Stimulated activated naive CD4-positive, alpha-beta T cell treated with Interleukin-2 at 50 U/mL for 16 hours (primary cell): ENCODE measurements around the gene SASH1.

Experiments
- DNase-seq: peaks from one replicate; lab custom pipeline; 2025; lab: John Stamatoyannopoulos, UW

SASH1 gene

GRCh38 chr6:148457843-148458159, 115.2 kb downstream of the SASH1 start:
- no peak for DNase-seq

GRCh38 chr6:148459238-148459637, 116.6 kb downstream of the SASH1 start:
- DNase-seq = no peak

- no peak for DNase-seq
Observed at GRCh38 chr6:148460876-148461646, 118.4 kb downstream of the SASH1 start.

GRCh38 chr6:148461986-148462577, 119.4 kb downstream of the SASH1 start:
- DNase-seq = no peak

GRCh38 chr6:148463671-148464070, 121.0 kb downstream of the SASH1 start:
- DNase-seq = no peak

GRCh38 chr6:148464319-148465010, 121.8 kb downstream of the SASH1 start:
- DNase-seq = peak; percentile 27

- DNase-seq = no peak
Observed at GRCh38 chr6:148465011-148465335, 122.3 kb downstream of the SASH1 start.

GRCh38 chr6:148465670-148466069, 123.0 kb downstream of the SASH1 start:
- no peak for DNase-seq

- no peak for DNase-seq
Observed at GRCh38 chr6:148466158-148466557, 123.5 kb downstream of the SASH1 start.

- no peak for DNase-seq
Observed at GRCh38 chr6:148467926-148468325, 125.3 kb downstream of the SASH1 start.

- no peak for DNase-seq
Observed at GRCh38 chr6:148470156-148470555, 127.5 kb downstream of the SASH1 start.

GRCh38 chr6:148470606-148471465, 128.2 kb downstream of the SASH1 start:
- DNase-seq = no peak

- no peak for DNase-seq
Observed at GRCh38 chr6:148471624-148472159, 129.1 kb downstream of the SASH1 start.

- no peak for DNase-seq
Observed at GRCh38 chr6:148472171-148473105, 129.8 kb downstream of the SASH1 start.

GRCh38 chr6:148479497-148479896, 136.9 kb downstream of the SASH1 start:
- DNase-seq = no peak

GRCh38 chr6:148487461-148487860, 144.8 kb downstream of the SASH1 start:
- no peak for DNase-seq

- no peak for DNase-seq
Observed at GRCh38 chr6:148491638-148492251, 149.1 kb downstream of the SASH1 start.

GRCh38 chr6:148492654-148493290, 150.1 kb downstream of the SASH1 start:
- no peak for DNase-seq

GRCh38 chr6:148493424-148493823, 150.8 kb downstream of the SASH1 start:
- DNase-seq = no peak

GRCh38 chr6:148494226-148494625, 151.6 kb downstream of the SASH1 start:
- no peak for DNase-seq
